ENCODE measurements around the gene SLC43A3. TPM values are rescaled to one million over a fixed set of nuclear protein-coding genes. Genes with fewer than 3 reads are reported as not detected.
"Not testable (repeated sequence)": the region's sequence is repeated elsewhere in the genome, so short reads cannot be mapped to it uniquely, and the experiment has no call there.

The SLC43A3 gene
- total RNA-seq, 2 experiments from 2014 or later: 103 to 120 TPM

DNA sequence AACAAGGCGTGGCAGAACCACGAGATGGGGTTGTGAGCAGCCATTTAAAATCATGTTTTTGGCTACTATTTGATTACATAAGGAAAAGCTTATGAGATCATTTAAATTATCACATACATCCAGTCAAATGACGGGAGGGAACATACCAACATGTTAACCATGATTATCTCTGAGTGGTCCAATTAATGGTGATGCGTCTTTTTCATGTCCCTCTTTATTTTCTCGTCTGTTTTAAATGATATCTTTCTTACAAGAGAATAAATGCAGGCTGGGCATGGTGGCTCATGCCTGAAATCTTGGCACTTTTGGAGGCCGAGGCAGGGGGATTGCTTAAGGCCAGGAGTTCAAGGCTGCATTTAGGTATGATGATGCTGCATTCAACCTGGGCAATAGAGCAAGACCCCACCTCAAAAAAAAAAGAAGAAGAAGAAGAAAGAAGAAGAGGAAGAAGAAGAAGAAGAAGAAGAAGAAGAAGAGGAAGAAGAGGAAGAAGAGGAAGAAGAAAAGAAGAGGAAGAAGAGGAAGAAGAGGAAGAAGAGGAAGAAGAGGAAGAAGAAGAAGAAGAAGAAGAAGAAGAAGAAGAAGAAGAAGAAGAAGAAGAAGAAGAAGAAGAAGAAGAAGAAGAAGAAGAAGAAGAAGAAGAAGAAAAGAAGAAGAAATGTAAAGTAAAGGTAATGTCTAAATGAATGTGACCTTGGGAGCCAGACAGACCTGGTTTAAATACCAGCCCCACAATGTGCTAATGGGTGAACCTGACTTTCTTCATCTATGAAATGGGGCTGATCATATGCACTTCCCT lies 23.7 kb downstream of the SLC43A3 start:
- H3K27ac Mint-ChIP-seq; H3K9me3 Mint-ChIP-seq (ENCODE audit: insufficient read depth); H3K27me3 Mint-ChIP-seq (ENCODE audit: low read depth); ATAC-seq; H3K4me3 Mint-ChIP-seq; DNase-seq: not testable (repeated sequence)
- ChIA-PET CTCF (interaction anchor here (1.0 kb wide), 1 partner anchor 54 kb away, joined by 3 read pairs; no protein-coding TSS in a partner anchor), POLR2A (interaction anchor here (1.0 kb wide), 1 partner anchor 15 kb away, joined by 3 read pairs; no protein-coding TSS in a partner anchor)
- peaks cover 25% of the 10 kb centered on the region for H3K4me1 Mint-ChIP-seq (ENCODE audit: low read depth)
- H3K36me3 Mint-ChIP-seq (ENCODE audit: low read depth): peaks cover 33% of the 10 kb centered on the region

DNA sequence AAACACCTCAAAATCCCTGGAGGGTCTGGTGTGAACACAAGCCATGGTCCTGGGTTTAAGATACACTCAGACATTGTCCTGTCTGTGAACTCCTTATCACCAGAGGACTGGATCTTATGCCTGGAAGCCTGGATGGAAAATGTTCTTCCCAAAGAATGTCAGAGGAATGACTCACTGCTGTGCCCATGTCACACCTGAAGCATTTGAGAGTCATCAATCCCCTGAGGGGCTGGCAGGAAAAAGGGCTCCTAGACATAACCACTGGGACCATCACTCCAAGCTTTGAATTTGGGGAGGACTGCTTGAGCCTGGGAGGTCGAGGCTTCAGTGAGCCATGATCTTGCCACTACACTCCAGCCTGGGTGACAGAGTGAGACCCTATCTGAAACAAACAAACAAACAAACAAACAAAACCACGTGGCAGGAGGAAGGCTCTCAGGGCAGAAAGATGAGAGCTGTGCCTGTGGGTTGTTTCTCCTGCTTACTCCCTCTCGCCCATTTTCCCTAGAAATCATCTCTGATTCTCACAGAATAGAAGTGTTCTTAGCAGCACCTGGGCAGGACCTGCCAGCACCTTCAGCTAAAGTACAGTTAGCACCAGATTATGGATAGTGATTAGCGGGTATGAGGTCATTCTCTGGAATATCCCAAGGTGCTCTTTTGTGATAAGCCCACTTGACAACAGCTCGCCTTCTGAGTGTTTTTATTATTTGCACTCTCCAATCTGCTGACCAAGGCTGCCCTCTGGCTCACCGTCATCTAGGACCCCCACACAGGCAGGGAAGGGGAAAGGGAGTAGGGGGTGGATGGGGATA lies 24.5 kb downstream of the SLC43A3 start:
- ChIA-PET POLR2A (interaction anchor here (1.0 kb wide), 1 partner anchor 15 kb away, joined by 3 read pairs; no protein-coding TSS in a partner anchor), CTCF (no interaction called here)
- no peaks in the 10 kb centered on the region for H3K27me3 Mint-ChIP-seq (ENCODE audit: low read depth)
- ATAC-seq (no peak), DNase-seq (no peak)
- H3K4me1 Mint-ChIP-seq (ENCODE audit: low read depth): peaks cover 17% of the 10 kb centered on the region
- H3K36me3 Mint-ChIP-seq (ENCODE audit: low read depth): peaks cover 25% of the 10 kb centered on the region
- H3K9me3 Mint-ChIP-seq (ENCODE audit: insufficient read depth): no peaks in the 10 kb centered on the region
- no peak overlapping the region for H3K27ac Mint-ChIP-seq
- no peak overlapping the region for H3K4me3 Mint-ChIP-seq

DNA sequence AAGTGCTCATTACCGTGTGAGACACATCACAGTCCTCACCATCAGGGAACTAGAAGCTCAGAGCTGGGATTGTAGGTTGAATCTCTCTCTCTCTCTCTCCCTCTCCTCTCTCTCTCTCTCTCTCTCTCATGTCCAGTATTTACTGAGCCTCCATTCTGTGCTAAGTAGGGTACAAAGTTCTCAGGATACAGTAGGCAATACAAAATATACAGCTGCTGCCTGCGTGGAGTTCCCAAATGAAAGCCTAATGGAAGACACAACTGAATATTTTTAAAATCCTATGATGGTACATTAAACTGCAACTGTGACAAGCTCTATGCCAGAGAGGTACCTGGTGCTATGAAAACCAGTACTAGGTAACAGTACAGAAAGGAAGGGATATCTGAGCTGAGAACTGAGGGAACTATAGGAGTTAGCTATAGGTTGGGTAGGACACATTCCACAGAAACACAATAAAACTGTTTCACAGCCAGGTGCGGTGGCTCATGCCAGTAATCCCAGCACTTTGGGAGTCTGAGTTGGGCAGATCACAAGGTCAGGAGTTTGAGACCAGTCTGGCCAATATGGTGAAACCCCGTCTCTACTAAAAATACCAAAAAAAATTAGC lies 26.8 kb downstream of the SLC43A3 start:
- no peaks in the 10 kb centered on the region for H3K4me1 Mint-ChIP-seq (ENCODE audit: low read depth)
- ATAC-seq: no peak
- DNase-seq: no peak
- no peak overlapping the region for H3K27ac Mint-ChIP-seq
- CTCF ChIA-PET: interaction anchor here (0.6 to 1.3 kb wide), 4 partner anchors 21 to 252 kb away, joined by 3 read pairs; no protein-coding TSS in a partner anchor
- no peaks in the 10 kb centered on the region for H3K27me3 Mint-ChIP-seq (ENCODE audit: low read depth)
- no peaks in the 10 kb centered on the region for H3K9me3 Mint-ChIP-seq (ENCODE audit: insufficient read depth)
- no peak overlapping the region for H3K4me3 Mint-ChIP-seq
- POLR2A ChIA-PET: interaction anchor here (1.1 kb wide), 1 partner anchor 74 kb away, joined by 3 read pairs; no protein-coding TSS in a partner anchor
- peaks cover 3% of the 10 kb centered on the region for H3K36me3 Mint-ChIP-seq (ENCODE audit: low read depth)

DNA sequence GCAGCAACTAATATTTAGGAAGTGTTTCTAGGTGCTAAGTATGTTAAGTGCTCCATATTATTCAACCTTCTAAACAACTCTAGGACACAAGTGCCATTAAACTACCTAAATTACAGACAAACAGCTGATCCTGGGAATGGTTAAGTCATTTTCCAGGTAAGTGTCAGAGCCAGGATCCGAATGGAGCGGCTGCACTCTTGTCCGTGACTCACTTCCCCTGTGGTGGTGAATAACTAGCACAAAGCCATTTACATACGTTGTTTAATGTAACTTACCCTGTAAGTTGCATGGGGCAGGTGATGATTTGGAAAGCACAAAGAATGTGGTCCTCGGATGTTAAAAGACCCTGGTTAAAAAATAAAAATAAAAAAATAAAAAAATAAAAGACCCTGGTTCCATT lies 27.7 kb downstream of the SLC43A3 start:
- Mint-ChIP-seq H3K36me3 (ENCODE audit: low read depth) (no peaks in the 10 kb centered on the region), H3K4me3 (no peak overlapping the region), H3K27me3 (ENCODE audit: low read depth) (no peaks in the 10 kb centered on the region), H3K9me3 (ENCODE audit: insufficient read depth) (no peaks in the 10 kb centered on the region), H3K27ac (no peak overlapping the region), H3K4me1 (ENCODE audit: low read depth) (no peaks in the 10 kb centered on the region)
- ATAC-seq (no peak), DNase-seq (no peak)
- ChIA-PET POLR2A (interaction anchor here (1.1 kb wide), 1 partner anchor 74 kb away, joined by 3 read pairs; no protein-coding TSS in a partner anchor), CTCF (interaction anchor here (0.7 to 1.3 kb wide), 2 partner anchors 20 to 53 kb away, joined by 3 read pairs; no protein-coding TSS in a partner anchor)

DNA sequence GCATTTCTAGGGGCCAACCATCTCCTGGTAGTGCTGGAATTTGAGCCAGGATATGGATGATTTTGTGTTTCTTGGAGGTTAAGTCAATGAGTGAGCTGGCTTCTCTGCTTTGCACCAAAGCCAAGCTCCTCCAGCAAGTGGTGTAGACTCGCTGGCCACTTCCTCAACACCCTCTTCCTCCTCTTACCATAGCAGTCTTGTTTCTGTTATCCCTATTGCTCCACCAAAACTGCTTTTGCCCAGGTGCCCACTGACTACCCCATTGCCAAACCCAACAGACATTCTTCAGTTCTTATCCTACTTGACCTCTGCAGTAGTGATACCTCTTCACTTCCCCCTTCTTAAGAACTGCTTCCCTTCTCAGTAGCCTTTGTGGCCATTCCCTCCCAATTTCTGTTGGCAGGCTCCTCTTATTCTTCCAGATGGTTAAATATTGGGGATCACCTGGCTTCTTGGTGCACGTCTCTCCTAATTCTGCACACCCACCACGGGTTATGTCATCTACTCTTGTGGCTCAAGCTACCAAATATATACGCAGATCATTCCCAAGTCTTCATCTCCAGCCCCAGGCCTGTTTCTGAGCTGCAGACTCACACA lies 29.4 kb downstream of the SLC43A3 start:
- no peak for DNase-seq
- H3K27ac Mint-ChIP-seq: no peak overlapping the region
- no peaks in the 10 kb centered on the region for H3K9me3 Mint-ChIP-seq (ENCODE audit: insufficient read depth)
- ChIA-PET CTCF (no interaction called here), POLR2A (no interaction called here)
- H3K4me1 Mint-ChIP-seq (ENCODE audit: low read depth): no peaks in the 10 kb centered on the region
- no peak for ATAC-seq
- H3K27me3 Mint-ChIP-seq (ENCODE audit: low read depth): no peaks in the 10 kb centered on the region
- no peak overlapping the region for H3K4me3 Mint-ChIP-seq
- H3K36me3 Mint-ChIP-seq (ENCODE audit: low read depth): no peaks in the 10 kb centered on the region

DNA sequence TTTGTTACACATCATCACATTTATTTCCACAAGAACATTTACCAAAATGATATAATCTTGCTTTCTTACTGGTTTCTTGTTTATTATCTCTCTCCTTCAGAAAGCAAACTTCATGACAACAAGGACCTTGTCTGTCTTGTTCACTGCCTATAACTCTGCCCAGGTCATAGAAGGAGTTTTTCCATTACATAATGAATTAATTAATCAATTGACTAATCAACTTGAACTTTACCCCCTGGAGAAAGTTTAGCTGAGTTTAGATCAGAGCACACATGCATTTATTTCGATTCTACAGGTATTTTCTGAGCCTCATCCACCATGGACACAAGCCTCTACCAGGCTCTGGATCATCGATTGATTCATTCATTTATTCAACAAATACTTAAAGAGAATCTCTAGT lies 30.2 kb downstream of the SLC43A3 start:
- Mint-ChIP-seq H3K4me3 (no peak overlapping the region), H3K36me3 (ENCODE audit: low read depth) (no peaks in the 10 kb centered on the region), H3K4me1 (ENCODE audit: low read depth) (no peaks in the 10 kb centered on the region), H3K27ac (no peak overlapping the region), H3K9me3 (ENCODE audit: insufficient read depth) (no peaks in the 10 kb centered on the region), H3K27me3 (ENCODE audit: low read depth) (no peaks in the 10 kb centered on the region)
- CTCF ChIA-PET: no interaction called here
- POLR2A ChIA-PET: no interaction called here
- no peak for DNase-seq
- no peak for ATAC-seq

DNA sequence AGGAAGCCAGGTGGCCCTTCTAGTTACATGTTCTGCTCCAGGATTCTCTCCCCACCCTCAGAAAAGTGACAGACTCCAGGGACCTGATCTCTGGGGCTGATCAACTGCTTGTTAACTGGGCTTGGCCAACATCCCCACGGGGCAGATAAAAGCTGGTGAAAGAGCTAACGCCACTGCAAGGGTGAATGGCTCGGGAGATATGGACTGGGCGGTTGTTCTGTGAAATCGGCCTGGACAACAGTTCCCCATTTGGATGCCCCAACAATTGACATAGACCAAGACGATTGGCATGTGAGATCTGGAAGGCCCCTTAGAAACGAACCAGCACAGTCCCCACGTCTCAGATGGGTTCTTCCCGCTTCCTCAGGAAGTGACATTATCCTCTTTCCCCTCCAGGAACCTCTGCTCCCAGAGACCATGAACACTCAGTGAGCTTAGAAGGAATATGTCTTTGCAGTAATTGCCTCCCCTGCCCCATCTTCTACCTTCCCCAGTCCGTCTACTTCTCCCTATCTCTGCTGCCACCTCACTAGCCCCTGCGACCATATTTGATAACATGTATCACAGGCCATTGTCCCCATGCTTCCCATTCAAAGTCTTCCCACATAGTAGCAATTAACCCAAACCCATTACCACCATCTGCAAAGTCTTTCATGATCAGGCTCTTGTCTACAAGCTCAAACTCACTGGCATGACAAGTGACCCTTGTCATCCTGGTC lies 30.9 kb downstream of the SLC43A3 start:
- ATAC-seq: no peak
- Mint-ChIP-seq H3K27ac (no peak overlapping the region), H3K4me1 (ENCODE audit: low read depth) (no peaks in the 10 kb centered on the region), H3K9me3 (ENCODE audit: insufficient read depth) (no peaks in the 10 kb centered on the region), H3K36me3 (ENCODE audit: low read depth) (no peaks in the 10 kb centered on the region), H3K27me3 (ENCODE audit: low read depth) (no peaks in the 10 kb centered on the region), H3K4me3 (no peak overlapping the region)
- CTCF ChIA-PET: interaction anchor here (1.0 to 1.3 kb wide), 2 partner anchors 12 to 62 kb away, joined by 4 read pairs; no protein-coding TSS in a partner anchor
- POLR2A ChIA-PET: no interaction called here
- no peak for DNase-seq

DNA sequence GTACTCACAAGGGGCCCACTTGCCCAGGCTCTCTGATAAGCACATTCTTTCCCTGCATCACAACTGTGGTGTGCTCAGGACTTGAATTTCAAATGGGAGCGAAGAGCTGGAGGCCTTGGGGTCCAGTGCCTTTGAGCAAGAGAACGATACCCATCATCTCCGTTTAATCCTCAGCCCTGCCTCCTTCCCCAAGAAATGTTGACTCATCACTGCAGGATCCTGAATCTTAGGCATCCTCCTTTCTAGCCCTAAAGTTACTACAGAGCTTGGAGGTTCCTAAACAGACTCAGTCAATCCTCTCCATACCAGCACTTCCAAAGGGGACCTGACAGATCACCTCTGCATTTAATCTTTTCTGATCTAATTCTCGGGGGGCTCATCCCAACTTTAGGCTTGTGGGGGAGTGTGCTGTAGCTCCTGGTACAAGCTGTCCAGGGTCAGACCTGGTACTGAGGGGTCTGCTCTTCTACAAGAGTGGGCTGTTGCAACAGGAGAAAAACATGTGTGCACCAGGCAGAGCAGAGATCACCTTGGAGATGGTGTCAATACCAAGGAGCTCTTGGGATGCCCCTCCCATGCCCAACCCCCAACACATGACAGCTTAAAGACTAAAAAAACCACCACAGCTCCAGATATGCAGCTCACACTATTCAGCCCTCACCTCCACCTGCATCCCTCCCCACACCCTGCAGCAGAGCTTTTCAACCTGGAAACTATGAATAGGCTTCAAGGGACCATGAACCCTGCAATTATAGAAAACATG lies 32.5 kb downstream of the SLC43A3 start:
- no peaks in the 10 kb centered on the region for H3K27me3 Mint-ChIP-seq (ENCODE audit: low read depth)
- POLR2A ChIA-PET: no interaction called here
- H3K36me3 Mint-ChIP-seq (ENCODE audit: low read depth): no peaks in the 10 kb centered on the region
- H3K27ac Mint-ChIP-seq: no peak overlapping the region
- H3K4me3 Mint-ChIP-seq: no peak overlapping the region
- H3K9me3 Mint-ChIP-seq (ENCODE audit: insufficient read depth): no peaks in the 10 kb centered on the region
- ATAC-seq (no peak), DNase-seq (no peak)
- no peaks in the 10 kb centered on the region for H3K4me1 Mint-ChIP-seq (ENCODE audit: low read depth)
- CTCF ChIA-PET: interaction anchor here (0.8 to 1.3 kb wide), 4 partner anchors 20 to 133 kb away, joined by 3 to 4 read pairs (median 4); no protein-coding TSS in a partner anchor

DNA sequence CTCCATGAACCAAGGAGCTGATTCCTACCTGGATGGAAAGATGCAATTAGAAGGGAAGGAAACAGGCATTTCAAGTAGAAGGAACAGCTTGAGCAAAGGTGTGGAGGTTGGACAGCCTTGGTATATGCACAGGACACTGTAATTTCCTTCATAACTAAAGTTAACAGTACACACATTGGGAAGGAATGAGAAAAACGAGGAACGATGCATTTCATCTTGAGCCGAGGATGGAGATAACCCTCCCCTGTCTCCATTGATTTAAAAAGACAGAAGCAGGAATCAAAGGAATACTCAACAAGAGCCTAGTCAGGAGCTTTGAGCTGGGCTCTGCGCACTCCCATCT lies 34.2 kb downstream of the SLC43A3 start:
- H3K27ac Mint-ChIP-seq: no peak overlapping the region
- ATAC-seq (no peak), DNase-seq (no peak)
- no peaks in the 10 kb centered on the region for H3K9me3 Mint-ChIP-seq (ENCODE audit: insufficient read depth)
- POLR2A ChIA-PET: no interaction called here
- no peaks in the 10 kb centered on the region for H3K4me1 Mint-ChIP-seq (ENCODE audit: low read depth)
- no peak overlapping the region for H3K4me3 Mint-ChIP-seq
- H3K36me3 Mint-ChIP-seq (ENCODE audit: low read depth): no peaks in the 10 kb centered on the region
- no peaks in the 10 kb centered on the region for H3K27me3 Mint-ChIP-seq (ENCODE audit: low read depth)
- CTCF ChIA-PET: interaction anchor here (1.0 to 1.2 kb wide), 3 partner anchors 49 to 66 kb away, joined by 3 to 5 read pairs (median 3); no protein-coding TSS in a partner anchor

DNA sequence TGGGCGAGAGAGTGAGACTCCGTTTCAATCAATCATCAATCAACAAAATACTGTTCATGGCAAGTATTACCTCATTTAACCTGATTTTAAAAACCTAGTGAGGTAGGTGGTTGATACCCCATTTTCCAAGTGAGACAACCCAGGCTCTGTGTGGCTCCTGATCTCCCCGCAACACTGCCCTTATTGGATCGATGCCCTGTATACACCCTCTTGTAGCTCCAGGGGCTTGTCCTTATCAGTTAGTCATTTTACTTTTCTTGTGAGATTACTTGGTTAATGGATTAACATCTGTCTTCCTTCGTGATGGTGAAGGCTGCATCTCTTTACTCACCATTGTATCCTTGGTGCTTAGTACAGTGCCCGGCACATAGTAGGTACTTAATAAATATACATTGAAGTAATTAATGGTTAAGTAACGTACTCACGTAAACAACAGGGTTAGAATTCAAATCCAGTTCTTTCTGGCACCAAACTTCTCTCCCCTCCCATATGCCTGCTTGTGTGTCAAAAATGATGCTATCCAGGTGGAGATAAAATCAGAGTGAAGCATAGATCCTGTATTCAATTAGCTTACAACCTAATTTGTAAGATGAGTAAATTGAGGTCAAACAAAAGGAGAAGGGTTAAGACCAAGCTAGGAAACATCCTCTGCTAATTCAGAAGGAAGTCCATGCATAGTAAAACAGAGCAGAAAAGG lies 34.7 kb downstream of the SLC43A3 start:
- CTCF ChIA-PET: interaction anchor here (1.1 kb wide), 1 partner anchor 49 kb away, joined by 3 read pairs; no protein-coding TSS in a partner anchor
- no peak overlapping the region for H3K27ac Mint-ChIP-seq

More for the DNA sequence above, 34.7 kb downstream of the SLC43A3 start:
- ATAC-seq: no peak
- Mint-ChIP-seq H3K27me3 (ENCODE audit: low read depth) (no peaks in the 10 kb centered on the region), H3K4me3 (no peak overlapping the region), H3K9me3 (ENCODE audit: insufficient read depth) (no peaks in the 10 kb centered on the region), H3K4me1 (ENCODE audit: low read depth) (no peaks in the 10 kb centered on the region), H3K36me3 (ENCODE audit: low read depth) (no peaks in the 10 kb centered on the region)
- POLR2A ChIA-PET: no interaction called here
- no peak for DNase-seq

All from activated CD8-positive, alpha-beta T cell treated with anti-CD3 and anti-CD28 coated beads, Interleukin-2, amount 10 ng/mL, durations not matched to agents 7 days and 5 days (primary cell).